Measurements from ENCODE around the gene ANG. TPM values are rescaled to one million over a fixed set of nuclear protein-coding genes. Genes with fewer than 3 reads are reported as not detected.

Gene ANG
- polyA plus RNA-seq, 3 donors = 9.8 to 55.7 (median 31.4) TPM

GRCh38 chr14:20656274-20656673 lies 32.3 kb upstream of the ANG start:
- H3K4me1 Mint-ChIP-seq = peaks cover 23% of the 10 kb centered on the region
- H3K4me3 Mint-ChIP-seq = peak overlapping the region in 1 of 2 donors; percentile 81
- no peak overlapping the region for H3K4me3 ChIP-seq (replicated peaks in 1 of 3; ENCODE audit: low read depth in 2 of 3, low read length in 3 of 3)
- H3K27me3 ChIP-seq (ENCODE audit: control insufficient read depth in 2 of 2, insufficient read depth in 2 of 2, low read length in 2 of 2) = peaks cover 47 to 59% of the 10 kb centered on the region in 2 donors
- intact Hi-C loops (cut with micrococcal nuclease) = loop anchor here (5.0 kb wide), 1 partner anchor 36 kb away; no protein-coding TSS in a partner anchor
- no peak for TF ChIP-seq CTCF (IDR thresholded peaks at IDR 0.05)
- no peak for DNase-seq
- no CpG with 5 or more reads among the region's 4 CpGs for WGBS (ENCODE audit: insufficient coverage)
- peaks cover 0 to 20% of the 10 kb centered on the region in 2 donors for H3K9me3 ChIP-seq (replicated peaks in 1 of 2; ENCODE audit: control insufficient read depth in 1 of 2, insufficient read depth in 1 of 2, low read length in 2 of 2)
- H3K9me3 Mint-ChIP-seq = peaks cover 0 to 11% (median 7%) of the 10 kb centered on the region in 7 donors
- H3K27ac Mint-ChIP-seq = no peak overlapping the region
- peaks cover 69 to 88% (median 74%) of the 10 kb centered on the region in 3 donors for H3K27me3 Mint-ChIP-seq (ENCODE audit: low read depth in 3 of 3)
- no peak overlapping the region for H3K9ac ChIP-seq (ENCODE audit: insufficient read depth, low read length, poor library complexity, severe bottlenecking)
- no peak overlapping the region for H3K27ac ChIP-seq (ENCODE audit: low read depth in 1 of 2, low read length in 2 of 2)
- H3K4me1 ChIP-seq (ENCODE audit: control insufficient read depth in 1 of 2, insufficient read depth in 2 of 2, low read length in 2 of 2) = peaks cover 0 to 4% of the 10 kb centered on the region in 2 donors
- H3K36me3 ChIP-seq (replicated peaks in 1 of 2; ENCODE audit: control insufficient read depth in 1 of 2, insufficient read depth in 2 of 2, low read length in 2 of 2) = no peaks in the 10 kb centered on the region
- H2AFZ ChIP-seq (ENCODE audit: insufficient read depth, low read depth, low read length, poor library complexity, severe bottlenecking) = no peak overlapping the region
- H4K20me1 ChIP-seq (ENCODE audit: insufficient read depth, low read length) = no peaks in the 10 kb centered on the region
- H3K36me3 Mint-ChIP-seq = no peaks in the 10 kb centered on the region
- no peak overlapping the region for H3K4me2 ChIP-seq (replicated peaks; ENCODE audit: extremely low read depth, low read length, poor library complexity, severe bottlenecking)
- H3K79me2 ChIP-seq (ENCODE audit: insufficient read depth, low read length) = no peaks in the 10 kb centered on the region

- Mint-ChIP-seq H3K9me3 (peaks cover 0 to 11% (median 5%) of the 10 kb centered on the region in 7 donors), H3K36me3 (no peaks in the 10 kb centered on the region), H3K4me1 (peaks cover 27% of the 10 kb centered on the region), H3K27ac (no peak overlapping the region), H3K4me3 (peak overlapping the region in 1 of 2 donors; percentile 64), H3K27me3 (ENCODE audit: low read depth in 3 of 3) (peaks cover 63 to 78% (median 68%) of the 10 kb centered on the region in 3 donors)
- H3K4me3 ChIP-seq (replicated peaks in 1 of 3; ENCODE audit: low read depth in 2 of 3, low read length in 3 of 3) = no peak overlapping the region
- TF ChIP-seq CTCF (IDR thresholded peaks at IDR 0.05) = no peak
- peaks cover 35 to 47% of the 10 kb centered on the region in 2 donors for H3K27me3 ChIP-seq (ENCODE audit: control insufficient read depth in 2 of 2, insufficient read depth in 2 of 2, low read length in 2 of 2)
- peaks cover 0 to 4% of the 10 kb centered on the region in 2 donors for H3K4me1 ChIP-seq (ENCODE audit: control insufficient read depth in 1 of 2, insufficient read depth in 2 of 2, low read length in 2 of 2)
- intact Hi-C loops (cut with micrococcal nuclease) = loop anchor here (5.0 kb wide), 1 partner anchor 35 kb away; no protein-coding TSS in a partner anchor
- peaks cover 0 to 14% of the 10 kb centered on the region in 2 donors for H3K9me3 ChIP-seq (replicated peaks in 1 of 2; ENCODE audit: control insufficient read depth in 1 of 2, insufficient read depth in 1 of 2, low read length in 2 of 2)
- no peaks in the 10 kb centered on the region for H4K20me1 ChIP-seq (ENCODE audit: insufficient read depth, low read length)
- no peak overlapping the region for H3K27ac ChIP-seq (ENCODE audit: low read depth in 1 of 2, low read length in 2 of 2)
- no peak overlapping the region for H3K4me2 ChIP-seq (replicated peaks; ENCODE audit: extremely low read depth, low read length, poor library complexity, severe bottlenecking)
- no peaks in the 10 kb centered on the region for H3K36me3 ChIP-seq (replicated peaks in 1 of 2; ENCODE audit: control insufficient read depth in 1 of 2, insufficient read depth in 2 of 2, low read length in 2 of 2)
- no peaks in the 10 kb centered on the region for H3K79me2 ChIP-seq (ENCODE audit: insufficient read depth, low read length)
- no peak overlapping the region for H2AFZ ChIP-seq (ENCODE audit: insufficient read depth, low read depth, low read length, poor library complexity, severe bottlenecking)
- H3K9ac ChIP-seq (ENCODE audit: insufficient read depth, low read length, poor library complexity, severe bottlenecking) = no peak overlapping the region
- no peak for DNase-seq
- WGBS (ENCODE audit: insufficient coverage) = 38% methylated on average over 16 of the region's 28 CpGs
Measured at GRCh38 chr14:20657216-20658211, 31.1 kb upstream of the ANG start.

Measured in CD14-positive monocyte (primary cell).